ENCODE measurements around the gene JSRP1. TPM values are rescaled to one million over a fixed set of nuclear protein-coding genes. Genes with fewer than 3 reads are reported as not detected.

JSRP1 gene
- under 1 TPM; 0.30 to 0.91 (median 0.45) TPM for polyA plus RNA-seq (ENCODE audit: insufficient read length in 4 of 4)

- DNase-seq (ENCODE audit: low read depth in 4 of 4, low spot score in 3 of 4) = no peak
These were observed at the start of gene JSRP1 for GRCh38 chr19:2255982-2256685. JSRP1 (minus strand) TSS chr19:2256417; CDS start chr19:2255314, 1,103 bp downstream.

GRCh38 chr19:2305452-2306280, 49.4 kb upstream of the JSRP1 start:
- no peak for DNase-seq (ENCODE audit: low read depth in 4 of 4, low spot score in 3 of 4)

- DNase-seq (ENCODE audit: low read depth in 4 of 4, low spot score in 3 of 4) = no peak
These were observed 47.1 kb upstream of the JSRP1 start for GRCh38 chr19:2303211-2303798.

GRCh38 chr19:2302319-2303210, 46.3 kb upstream of the JSRP1 start:
- no peak for DNase-seq (ENCODE audit: low read depth in 4 of 4, low spot score in 3 of 4)

GRCh38 chr19:2300533-2300932, 44.3 kb upstream of the JSRP1 start:
- no peak for DNase-seq (ENCODE audit: low read depth in 4 of 4, low spot score in 3 of 4)

GRCh38 chr19:2296141-2296540, 39.9 kb upstream of the JSRP1 start:
- DNase-seq (ENCODE audit: low read depth in 4 of 4, low spot score in 3 of 4) = no peak

- no peak for DNase-seq (ENCODE audit: low read depth in 4 of 4, low spot score in 3 of 4)
These were observed 38.6 kb upstream of the JSRP1 start for GRCh38 chr19:2294687-2295335.

- DNase-seq (ENCODE audit: low read depth in 4 of 4, low spot score in 3 of 4) = no peak
These were observed 35.1 kb upstream of the JSRP1 start for GRCh38 chr19:2291185-2291751.

GRCh38 chr19:2290441-2291184, 34.4 kb upstream of the JSRP1 start:
- no peak for DNase-seq (ENCODE audit: low read depth in 4 of 4, low spot score in 3 of 4)

GRCh38 chr19:2289714-2290435, 33.7 kb upstream of the JSRP1 start:
- no peak for DNase-seq (ENCODE audit: low read depth in 4 of 4, low spot score in 3 of 4)

- DNase-seq (ENCODE audit: low read depth in 4 of 4, low spot score in 3 of 4) = no peak
These were observed 32.8 kb upstream of the JSRP1 start for GRCh38 chr19:2288818-2289713.

- DNase-seq (ENCODE audit: low read depth in 4 of 4, low spot score in 3 of 4) = no peak
These were observed 32.2 kb upstream of the JSRP1 start for GRCh38 chr19:2288338-2288817.

GRCh38 chr19:2287585-2288337, 31.5 kb upstream of the JSRP1 start:
- DNase-seq (ENCODE audit: low read depth in 4 of 4, low spot score in 3 of 4) = no peak

GRCh38 chr19:2286402-2287140, 30.4 kb upstream of the JSRP1 start:
- DNase-seq (ENCODE audit: low read depth in 4 of 4, low spot score in 3 of 4) = no peak

- no peak for DNase-seq (ENCODE audit: low read depth in 4 of 4, low spot score in 3 of 4)
These were observed 27.8 kb upstream of the JSRP1 start for GRCh38 chr19:2283835-2284507.
